Naive B cell (primary cell): ENCODE results near the gene PER2. TPM values are rescaled to one million over a fixed set of nuclear protein-coding genes. Genes with fewer than 3 reads are reported as not detected.
"Not testable (repeated sequence)": the region's sequence is repeated elsewhere in the genome, so short reads cannot be mapped to it uniquely, and the experiment has no call there.

Source experiments
- ATAC-seq, 2 donors: fragments of 150-1000 bp; cut with Tn5 transposase; 2 replicates each; pipeline ENCODE4 v1.10.0; 2021; ENCODE audit warnings: low read depth in 2 of 2, mild to moderate bottlenecking in 2 of 2, moderate library complexity in 2 of 2
- DNase-seq: peaks from one replicate; pipeline ENCODE4 v3.0.0; 2022
- H3K27ac Mint-ChIP-seq, 6 donors: one replicate each; pipeline ENCODE4 v1.8.0; 2020 to 2022; ENCODE audit warnings: mild to moderate bottlenecking in 6 of 6, mixed read lengths in 6 of 6, moderate library complexity in 5 of 6, inconsistent platforms in 2 of 6
- H3K27me3 Mint-ChIP-seq, 3 donors: one replicate each; pipeline ENCODE4 v1.8.0; 2021 to 2022; ENCODE audit warnings: mixed read lengths in 3 of 3, mild to moderate bottlenecking in 1 of 3
- H3K36me3 Mint-ChIP-seq, 2 donors: one replicate each; pipeline ENCODE4 v1.8.0; 2020 to 2022; ENCODE audit warnings: mixed read lengths in 2 of 2, inconsistent platforms in 1 of 2, mild to moderate bottlenecking in 1 of 2
- H3K4me1 Mint-ChIP-seq, 3 donors: one replicate each; pipeline ENCODE4 v1.8.0; 2020 to 2022; ENCODE audit warnings: mixed read lengths in 3 of 3, inconsistent platforms in 1 of 3, mild to moderate bottlenecking in 1 of 3, moderate library complexity in 1 of 3
- H3K4me3 Mint-ChIP-seq, 8 donors: one replicate each; pipeline ENCODE4 v1.8.0; 2020 to 2022; ENCODE audit warnings: mild to moderate bottlenecking in 8 of 8, mixed read lengths in 8 of 8, moderate library complexity in 8 of 8, inconsistent platforms in 2 of 8
- H3K9me3 Mint-ChIP-seq, 7 donors: one replicate each; pipeline ENCODE4 v1.8.0; 2020 to 2022; ENCODE audit warnings: mixed read lengths in 7 of 7, mild to moderate bottlenecking in 5 of 7, inconsistent platforms in 2 of 7, moderate library complexity in 1 of 7
- polyA plus RNA-seq, 6 donors: library from polyadenylated mRNA; unstranded; fragments of 300-500 nt; fragmentation: Illumina TruSeq; gene quantifications; one replicate each; pipeline ENCODE4 v1.2.3, GENCODE V29; 2021; ENCODE audit warnings: low read depth in 6 of 6

The PER2 gene
- polyA plus RNA-seq, 6 donors from 2014 or later: 3.5 to 11.7 (median 4.5) TPM

DNA sequence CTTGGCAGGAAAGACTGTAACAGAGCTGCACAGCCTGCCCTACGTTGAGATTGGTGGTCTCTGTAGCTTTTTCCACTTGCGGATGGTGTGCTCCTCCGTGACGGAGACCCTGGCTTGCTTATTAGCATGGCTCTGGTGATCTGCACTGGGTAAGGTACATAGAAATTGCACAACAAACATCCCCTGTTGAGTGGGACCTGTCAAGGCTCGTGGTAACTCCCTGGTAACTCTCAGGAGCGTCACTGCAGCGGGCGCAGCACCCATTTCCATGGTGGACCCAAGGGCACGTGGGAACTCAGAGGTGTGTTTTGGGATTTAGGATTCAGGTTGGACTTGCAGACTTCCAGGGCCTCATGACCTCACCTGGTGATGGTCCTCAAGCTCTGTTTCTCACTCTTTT lies 33.1 kb upstream of the PER2 start:
- peak overlapping the region; percentile 67 to 91 (median 83) for H3K4me3 Mint-ChIP-seq
- H3K4me1 Mint-ChIP-seq: peaks cover 9 to 26% (median 16%) of the 10 kb centered on the region in 3 donors

GRCh38 chr2:238320648-238321281 lies 32.4 kb upstream of the PER2 start:
- peak overlapping the region; percentile 75 to 91 (median 86) for H3K4me3 Mint-ChIP-seq
- DNase-seq (no peak), ATAC-seq (peak; percentile 38 to 47)
- peak overlapping the region in 3 of 6 donors; percentile 26 to 63 (median 28) for H3K27ac Mint-ChIP-seq
- H3K4me1 Mint-ChIP-seq: peaks cover 6 to 26% (median 16%) of the 10 kb centered on the region in 3 donors
- peaks cover 0 to 3% (median 0%) of the 10 kb centered on the region in 7 donors for H3K9me3 Mint-ChIP-seq
- H3K36me3 Mint-ChIP-seq: no peaks in the 10 kb centered on the region
- peaks cover 2 to 13% (median 11%) of the 10 kb centered on the region in 3 donors for H3K27me3 Mint-ChIP-seq

More for the DNA sequence above, 33.1 kb upstream of the PER2 start:
- H3K27me3 Mint-ChIP-seq: peaks cover 0 to 6% (median 4%) of the 10 kb centered on the region in 3 donors
- peaks cover 0 to 3% (median 0%) of the 10 kb centered on the region in 7 donors for H3K9me3 Mint-ChIP-seq
- H3K27ac Mint-ChIP-seq: peak overlapping the region in 1 of 6 donors; percentile 26
- DNase-seq: no peak
- H3K36me3 Mint-ChIP-seq: no peaks in the 10 kb centered on the region
- no peak for ATAC-seq

DNA sequence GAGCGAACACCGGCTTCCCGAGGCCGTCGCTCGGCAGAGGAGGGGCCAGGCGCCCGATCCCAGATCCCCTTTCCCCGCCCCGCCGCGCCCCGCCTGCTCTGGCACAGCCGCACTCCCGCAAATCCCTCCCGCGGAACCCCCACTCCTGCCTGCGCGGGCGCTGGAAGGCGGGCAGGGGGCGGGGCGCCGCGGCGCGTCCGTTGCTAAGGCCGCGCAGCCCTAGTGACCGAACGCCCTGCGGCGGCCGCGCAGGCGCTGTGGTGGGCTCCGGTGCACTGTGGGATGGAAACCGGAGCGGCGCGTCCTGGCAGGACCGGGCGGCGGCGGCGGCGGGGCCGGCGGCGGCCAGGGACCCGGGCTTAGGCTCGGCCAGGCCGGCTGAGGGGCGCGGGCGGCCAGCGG lies 31.8 kb upstream of the PER2 start, which contains the start of gene TRAF3IP1:
TRAF3IP1 (plus strand) TSS at position 273 of the 402 bp plus-strand sequence. CDS start 145 bp downstream, outside the sequence.
- Mint-ChIP-seq H3K27ac (peak within 1 kb of the TSS in 5 of 6 donors; percentile 28 to 88 (median 63)), H3K4me1 (peaks cover 6 to 26% (median 16%) of the 10 kb centered on the region in 3 donors), H3K9me3 (peaks cover 0 to 3% (median 0%) of the 10 kb centered on the region in 7 donors), H3K4me3 (peak within 1 kb of the TSS; percentile 75 to 91 (median 86)), H3K36me3 (no peaks in the 10 kb centered on the region), H3K27me3 (peaks cover 3 to 18% (median 16%) of the 10 kb centered on the region in 3 donors)
- peak; percentile 86 for DNase-seq
- ATAC-seq: peak; percentile 99

- Mint-ChIP-seq H3K27me3 (peaks cover 3 to 22% (median 16%) of the 10 kb centered on the region in 3 donors), H3K27ac (no peak overlapping the region), H3K4me1 (peaks cover 0 to 9% (median 5%) of the 10 kb centered on the region in 3 donors), H3K9me3 (peaks cover 0 to 3% (median 0%) of the 10 kb centered on the region in 7 donors), H3K36me3 (no peaks in the 10 kb centered on the region), H3K4me3 (no peak overlapping the region)
- DNase-seq (no peak), ATAC-seq (no peak)
Observed at GRCh38 chr2:238315031-238315595, 26.7 kb upstream of the PER2 start.

DNA sequence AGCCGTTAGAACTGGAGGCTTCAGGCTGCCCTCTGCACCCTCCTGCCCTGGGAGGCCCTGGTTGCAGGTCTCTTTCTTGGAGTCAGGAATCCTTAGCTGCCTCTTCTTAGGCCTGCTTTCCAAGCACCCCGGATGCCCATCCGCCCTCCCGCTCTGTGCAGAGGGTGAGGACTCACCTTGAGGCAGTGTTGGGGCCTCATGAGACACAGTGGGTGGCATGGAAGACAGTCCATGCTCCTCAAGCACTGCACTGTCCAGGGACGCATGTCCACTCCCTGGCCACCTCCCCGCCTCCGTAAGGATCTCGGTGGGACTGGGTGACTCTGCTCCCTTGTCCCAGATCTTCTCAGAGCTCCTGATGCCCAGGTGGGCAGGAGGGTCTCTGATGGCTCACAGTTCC lies 26.2 kb upstream of the PER2 start:
- DNase-seq (no peak), ATAC-seq (no peak)
- H3K36me3 Mint-ChIP-seq: no peaks in the 10 kb centered on the region
- H3K27me3 Mint-ChIP-seq: peaks cover 3 to 24% (median 16%) of the 10 kb centered on the region in 3 donors
- H3K4me3 Mint-ChIP-seq: no peak overlapping the region
- H3K27ac Mint-ChIP-seq: no peak overlapping the region
- H3K9me3 Mint-ChIP-seq: peaks cover 0 to 3% (median 0%) of the 10 kb centered on the region in 7 donors
- peaks cover 0 to 4% (median under 1%) of the 10 kb centered on the region in 3 donors for H3K4me1 Mint-ChIP-seq

- Mint-ChIP-seq H3K27ac (peak overlapping the region in 1 of 6 donors; percentile 44), H3K27me3 (peaks cover 3 to 28% (median 20%) of the 10 kb centered on the region in 3 donors), H3K9me3 (peaks cover 0 to 3% (median 0%) of the 10 kb centered on the region in 7 donors), H3K4me3 (no peak overlapping the region), H3K4me1 (no peaks in the 10 kb centered on the region), H3K36me3 (no peaks in the 10 kb centered on the region)
- DNase-seq: no peak
- no peak for ATAC-seq
Observed at GRCh38 chr2:238313991-238314350, 25.6 kb upstream of the PER2 start.

- no peaks in the 10 kb centered on the region for H3K36me3 Mint-ChIP-seq
- peaks cover 3 to 32% (median 24%) of the 10 kb centered on the region in 3 donors for H3K27me3 Mint-ChIP-seq
- DNase-seq: no peak
- ATAC-seq: no peak
- peak overlapping the region in 1 of 6 donors; percentile 44 for H3K27ac Mint-ChIP-seq
- peaks cover 0 to 3% (median 0%) of the 10 kb centered on the region in 7 donors for H3K9me3 Mint-ChIP-seq
- H3K4me3 Mint-ChIP-seq: no peak overlapping the region
- no peaks in the 10 kb centered on the region for H3K4me1 Mint-ChIP-seq
Observed at GRCh38 chr2:238313289-238313990, 25.0 kb upstream of the PER2 start.

GRCh38 chr2:238310721-238311120 lies 22.3 kb upstream of the PER2 start:
- H3K4me3 Mint-ChIP-seq, ATAC-seq, DNase-seq, H3K27ac Mint-ChIP-seq, H3K9me3 Mint-ChIP-seq, H3K36me3 Mint-ChIP-seq, H3K4me1 Mint-ChIP-seq: not testable (repeated sequence)
- peaks cover under 1 to 18% (median 13%) of the 10 kb centered on the region in 3 donors for H3K27me3 Mint-ChIP-seq

DNA sequence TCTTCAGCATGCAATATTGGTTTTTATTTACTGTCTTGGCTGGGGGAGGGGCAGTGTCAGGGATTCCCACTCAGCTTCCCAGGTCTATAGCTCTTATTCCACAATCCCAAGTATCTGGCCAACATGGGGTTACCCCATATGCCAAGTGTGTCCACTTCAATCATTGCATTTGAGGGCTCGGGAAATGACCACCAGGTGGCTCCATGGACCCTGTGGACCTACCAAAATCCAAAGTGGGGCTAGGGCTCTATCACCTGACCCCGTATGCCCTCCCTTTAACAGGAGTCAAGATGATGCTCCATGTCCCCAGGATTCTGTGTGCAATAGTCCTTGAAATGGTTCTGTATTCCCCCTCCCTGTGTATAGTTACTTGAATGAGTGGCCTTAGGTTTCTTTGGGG lies 19.8 kb upstream of the PER2 start:
- no peaks in the 10 kb centered on the region for H3K9me3 Mint-ChIP-seq
- DNase-seq (no peak), ATAC-seq (no peak)
- no peak overlapping the region for H3K4me3 Mint-ChIP-seq
- H3K4me1 Mint-ChIP-seq: no peaks in the 10 kb centered on the region
- H3K27ac Mint-ChIP-seq: no peak overlapping the region
- peaks cover 0 to 20% (median 8%) of the 10 kb centered on the region in 3 donors for H3K27me3 Mint-ChIP-seq
- H3K36me3 Mint-ChIP-seq: no peaks in the 10 kb centered on the region

- H3K27ac Mint-ChIP-seq: no peak overlapping the region
- DNase-seq (no peak), ATAC-seq (no peak)
- H3K27me3 Mint-ChIP-seq: peaks cover 0 to 24% (median 8%) of the 10 kb centered on the region in 3 donors
- H3K4me3 Mint-ChIP-seq: no peak overlapping the region
- no peaks in the 10 kb centered on the region for H3K4me1 Mint-ChIP-seq
- H3K9me3 Mint-ChIP-seq: no peaks in the 10 kb centered on the region
- no peaks in the 10 kb centered on the region for H3K36me3 Mint-ChIP-seq
Observed at GRCh38 chr2:238306672-238306998, 18.2 kb upstream of the PER2 start.

DNA sequence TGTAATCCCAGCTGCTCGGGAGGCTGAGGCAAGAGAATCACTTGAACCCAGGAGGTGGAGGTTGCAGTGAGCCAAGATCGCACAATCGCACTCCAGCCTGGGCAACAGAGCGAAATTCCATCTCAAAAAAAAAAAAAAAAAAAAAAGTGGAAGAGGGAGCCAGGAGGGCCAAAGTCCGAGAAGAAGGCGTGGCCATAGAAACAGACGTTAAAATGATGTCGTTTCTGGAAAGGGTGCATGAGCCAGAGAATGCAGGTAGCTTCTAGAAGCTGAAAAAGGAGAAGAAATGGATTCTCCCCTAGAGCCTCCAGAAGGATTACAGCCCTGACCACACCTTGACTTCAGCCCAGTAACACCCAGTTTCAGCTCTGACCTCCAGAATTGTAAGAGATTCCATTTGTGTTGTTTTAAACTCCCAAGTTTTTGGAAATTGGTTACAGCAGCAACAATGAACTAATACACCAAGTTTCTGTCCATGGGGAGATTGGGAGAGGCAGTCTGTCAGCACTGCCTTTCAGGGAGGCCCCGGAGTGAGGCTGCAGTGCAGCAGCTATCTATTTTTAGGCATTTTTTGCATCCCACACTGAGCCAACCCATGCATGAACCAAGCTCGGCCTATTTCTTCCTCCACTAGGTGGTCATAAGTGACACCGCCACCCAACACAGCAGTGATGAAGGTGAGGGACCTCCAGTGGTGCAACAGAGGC lies 17.7 kb upstream of the PER2 start:
- Mint-ChIP-seq H3K36me3 (no peaks in the 10 kb centered on the region), H3K4me1 (no peaks in the 10 kb centered on the region), H3K9me3 (no peaks in the 10 kb centered on the region), H3K27ac (no peak overlapping the region), H3K4me3 (no peak overlapping the region), H3K27me3 (peaks cover 0 to 24% (median 8%) of the 10 kb centered on the region in 3 donors)
- no peak for DNase-seq
- ATAC-seq: no peak

DNA sequence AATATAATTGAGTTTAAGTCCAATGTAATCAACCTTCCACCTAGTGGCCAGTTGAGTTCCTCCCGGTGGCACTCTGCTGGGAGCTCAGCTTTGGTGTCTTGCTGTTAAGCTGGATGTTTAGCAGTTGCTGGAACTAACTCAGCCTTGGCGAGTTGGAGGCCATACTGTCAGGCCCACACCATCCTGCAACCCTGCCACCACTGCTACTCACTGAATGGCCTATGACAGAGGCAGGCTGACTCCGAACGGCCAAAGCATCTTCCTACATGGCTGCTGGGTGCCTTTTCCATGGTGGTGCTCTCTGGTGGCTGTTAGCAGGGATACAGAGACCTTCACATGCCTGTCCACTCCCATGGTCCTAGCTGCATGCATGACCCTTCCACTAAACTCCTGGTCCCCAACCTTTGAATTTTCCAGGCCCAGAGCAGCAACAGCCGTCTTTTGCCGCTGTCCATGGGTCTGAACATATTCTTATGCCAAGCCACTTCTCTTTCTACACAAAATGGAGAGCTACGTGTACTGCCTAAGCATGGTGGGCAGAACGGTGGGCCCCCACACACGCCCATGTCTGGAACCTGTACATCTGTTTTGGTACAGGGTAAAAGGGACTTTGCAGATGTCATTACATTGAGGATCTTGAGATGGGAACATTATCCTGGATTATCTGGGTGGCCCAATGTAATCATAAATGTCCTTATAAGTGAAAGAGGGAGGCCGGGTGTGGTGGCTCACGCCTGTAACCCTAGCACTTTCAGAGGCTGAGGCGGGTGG lies 16.9 kb upstream of the PER2 start:
- H3K4me3 Mint-ChIP-seq: no peak overlapping the region
- DNase-seq: no peak
- no peaks in the 10 kb centered on the region for H3K36me3 Mint-ChIP-seq
- H3K9me3 Mint-ChIP-seq: no peaks in the 10 kb centered on the region
- no peak overlapping the region for H3K27ac Mint-ChIP-seq
- peaks cover 4 to 26% (median 8%) of the 10 kb centered on the region in 3 donors for H3K27me3 Mint-ChIP-seq
- no peaks in the 10 kb centered on the region for H3K4me1 Mint-ChIP-seq
- ATAC-seq: no peak
